GM21423 (cell line): ENCODE measurements around the gene KIRREL2.
"Not testable (repeated sequence)": the region's sequence is repeated elsewhere in the genome, so short reads cannot be mapped to it uniquely, and the experiment has no call there.

Experiments
- ATAC-seq: cut with Tn5 transposase; IDR thresholded peaks from one replicate; pipeline ENCODE4 v1.9.1; 2021; ENCODE audit warnings: mild to moderate bottlenecking, moderate library complexity; ENCODE audit not compliant: unreplicated experiment

The KIRREL2 gene

GRCh38 chr19:35868823-35869326 lies 12.2 kb downstream of the KIRREL2 start:
- ATAC-seq, result no peak

GRCh38 chr19:35869327-35870123 lies 12.8 kb downstream of the KIRREL2 start:
- ATAC-seq, result no peak

DNA sequence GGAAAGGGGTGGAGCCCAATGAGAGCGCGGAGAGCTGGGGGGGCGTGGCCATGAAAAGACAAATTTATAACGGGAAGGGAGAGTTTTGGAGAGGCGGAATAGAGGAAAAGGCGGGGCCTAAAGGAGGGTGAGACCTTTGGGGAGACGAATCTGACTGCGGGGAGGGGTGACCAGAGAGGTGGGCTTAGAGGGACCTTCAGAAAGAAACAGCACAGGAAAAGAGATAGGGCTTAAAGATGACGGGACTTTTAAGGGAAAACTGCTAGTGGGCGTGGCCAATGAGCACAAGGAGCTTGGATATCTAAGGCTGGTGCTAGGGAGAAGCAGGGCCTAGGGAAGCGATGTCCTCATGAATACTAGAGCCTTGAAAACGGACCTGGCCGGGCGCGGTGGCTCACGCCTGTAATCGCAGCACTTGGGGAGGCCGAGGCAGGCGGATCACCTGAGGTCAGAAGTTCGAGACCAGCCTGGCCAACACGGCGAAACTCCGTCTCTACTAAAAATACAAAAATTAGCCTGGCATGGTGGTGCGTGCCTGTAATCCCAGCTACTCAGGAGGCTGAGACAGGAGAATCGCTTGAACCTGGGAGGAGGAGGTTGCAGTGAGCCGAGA lies 13.5 kb downstream of the KIRREL2 start:
- ATAC-seq, result not testable (repeated sequence)

GRCh38 chr19:35870798-35871197 lies 14.1 kb downstream of the KIRREL2 start:
- no peak for ATAC-seq

GRCh38 chr19:35871611-35872010 lies 14.9 kb downstream of the KIRREL2 start:
- no peak for ATAC-seq

GRCh38 chr19:35872180-35872579 lies 15.5 kb downstream of the KIRREL2 start:
- ATAC-seq, result no peak

- no peak for ATAC-seq
Observed at GRCh38 chr19:35874392-35874930, 17.8 kb downstream of the KIRREL2 start.

DNA sequence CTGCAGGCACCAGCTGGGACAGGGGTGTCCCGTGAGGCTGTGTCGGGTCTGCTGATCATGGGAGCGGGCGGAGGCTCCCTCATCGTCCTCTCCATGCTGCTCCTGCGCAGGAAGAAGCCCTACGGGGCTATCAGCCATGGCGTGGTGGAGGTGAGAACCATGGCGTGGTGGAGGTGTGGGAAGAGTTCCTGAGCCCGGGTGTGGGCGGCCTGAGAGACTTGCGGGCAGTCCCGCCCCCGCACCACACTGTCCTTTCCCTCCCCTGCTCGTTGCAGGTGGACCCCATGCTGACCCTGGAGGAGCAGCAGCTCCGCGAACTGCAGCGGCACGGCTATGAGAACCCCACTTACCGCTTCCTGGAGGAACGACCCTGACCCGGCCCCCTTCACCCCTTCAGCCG lies 22.4 kb downstream of the KIRREL2 start:
- no peak for ATAC-seq

GRCh38 chr19:35879770-35880317 lies 23.1 kb downstream of the KIRREL2 start:
- ATAC-seq, result no peak

GRCh38 chr19:35882114-35882832 lies 25.6 kb downstream of the KIRREL2 start:
- ATAC-seq, result no peak

DNA sequence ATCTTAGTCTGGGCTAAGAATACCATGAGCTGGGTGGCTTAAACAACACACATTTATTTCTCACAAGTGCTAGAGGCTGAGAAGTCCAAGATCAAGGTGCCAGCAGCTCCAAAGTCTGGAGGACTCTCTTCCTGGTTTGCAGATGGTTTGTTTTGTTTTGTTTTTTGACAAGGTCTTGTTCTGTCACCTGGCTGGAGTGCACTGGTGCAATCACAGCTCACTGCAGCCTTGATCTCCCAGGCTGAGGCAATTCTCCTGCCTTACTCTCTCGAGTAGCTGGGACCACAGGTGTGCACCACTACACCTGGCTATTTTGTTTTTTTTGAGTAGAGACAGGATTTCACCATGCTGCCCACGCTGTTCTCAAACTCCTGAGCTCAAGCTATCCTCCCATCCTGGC lies 27.2 kb downstream of the KIRREL2 start:
- ATAC-seq, result no peak

GRCh38 chr19:35885225-35885738 lies 28.6 kb downstream of the KIRREL2 start:
- no peak for ATAC-seq

DNA sequence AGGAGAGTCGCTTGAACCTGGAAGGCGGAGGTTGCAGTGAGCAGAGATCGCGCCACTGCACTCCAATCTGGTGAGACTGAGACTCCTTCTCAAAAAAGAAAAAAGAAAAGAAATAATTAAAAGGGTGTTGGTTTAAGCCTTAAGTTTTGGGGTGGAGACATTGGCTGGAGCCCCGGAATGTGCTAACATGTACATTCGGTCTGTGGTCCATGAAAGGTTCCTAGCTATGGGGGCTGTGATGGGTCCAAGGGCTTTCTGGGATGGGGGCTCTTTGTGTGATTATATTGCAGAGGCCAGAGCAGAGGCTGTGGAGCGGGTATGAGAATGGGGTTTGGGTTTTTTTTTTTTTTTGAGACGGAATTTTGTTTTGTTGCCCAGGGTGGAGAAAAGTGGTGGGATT lies 29.2 kb downstream of the KIRREL2 start:
- no peak for ATAC-seq

GRCh38 chr19:35887197-35887596 lies 30.5 kb downstream of the KIRREL2 start:
- no peak for ATAC-seq

DNA sequence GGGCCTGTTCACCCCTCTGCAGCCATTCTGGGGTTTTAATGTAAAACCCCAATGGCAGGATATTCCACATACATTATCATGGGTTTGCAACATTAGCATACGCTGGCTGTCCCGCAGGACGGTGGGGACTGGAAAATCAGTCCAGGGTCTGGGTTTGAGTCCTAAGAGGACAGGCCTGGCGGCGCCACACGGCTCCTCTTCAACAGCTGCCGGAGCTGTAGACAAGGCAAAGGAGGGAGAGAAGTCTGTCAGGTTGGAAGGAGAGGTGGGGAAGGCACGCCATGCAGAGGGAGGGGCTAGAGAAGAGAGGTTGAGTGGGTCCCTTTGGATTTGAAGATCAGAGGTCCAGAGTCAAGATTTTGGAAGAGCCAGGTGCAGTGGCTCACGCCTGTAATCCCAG lies 31.7 kb downstream of the KIRREL2 start:
- no peak for ATAC-seq

GRCh38 chr19:35889370-35890112 lies 32.8 kb downstream of the KIRREL2 start:
- ATAC-seq, result no peak

DNA sequence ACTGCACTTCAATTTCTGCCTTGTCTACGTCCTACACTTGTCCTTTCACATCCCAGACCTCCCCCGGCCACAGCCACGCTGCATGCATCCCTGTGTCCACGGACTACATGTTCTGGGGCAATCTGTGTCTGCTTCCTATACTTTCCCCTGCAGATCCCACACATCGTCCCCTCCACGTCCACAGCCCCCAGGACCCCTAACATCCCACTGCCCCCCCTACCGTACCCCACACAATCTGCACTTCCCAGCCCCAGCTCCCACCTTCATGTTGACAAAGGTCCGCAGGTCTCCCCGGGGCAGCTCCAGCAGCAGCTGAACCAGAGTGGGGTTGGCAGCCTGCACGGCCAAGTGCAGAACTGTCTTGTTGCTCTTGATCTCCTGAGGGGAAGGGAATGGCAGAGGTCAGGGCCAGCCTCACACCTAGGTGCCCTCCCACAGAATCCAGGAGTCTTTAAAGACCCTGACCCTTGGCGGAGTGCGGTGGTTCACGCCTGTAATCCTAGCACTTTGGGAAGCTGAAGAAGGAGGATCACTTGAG lies 33.5 kb downstream of the KIRREL2 start:
- no peak for ATAC-seq

- not testable (repeated sequence) for ATAC-seq
Observed at GRCh38 chr19:35891819-35892218, 35.1 kb downstream of the KIRREL2 start.

GRCh38 chr19:35894342-35894741 lies 37.6 kb downstream of the KIRREL2 start:
- no peak for ATAC-seq
